SK-N-SH (cell line): ENCODE results near the gene NUDT14. TPM values are rescaled to one million over a fixed set of nuclear protein-coding genes. Genes with fewer than 3 reads are reported as not detected.

ENCODE experiments used
- CTCF ChIA-PET: fragments of 300-600, 350-600 bp; formaldehyde crosslinking; extraction: SDS; loops from one replicate; lab custom pipeline; 2021; lab: Yijun Ruan, JAX
- POLR2A ChIA-PET: fragments of 350-600 bp; sonication (Branson Sonifier 250); formaldehyde crosslinking; extraction: SDS; loops from one replicate; lab custom pipeline; 2020; ENCODE audit warnings: antibody characterized with exemption, inconsistent platforms; lab: Yijun Ruan, JAX
- DNase-seq: peaks from one replicate; pipeline ENCODE4 v3.0.0; 2012
- H2AFZ ChIP-seq: fragments of 200-600 bp; sonication (generic); 2 replicates; pipeline ENCODE4 v1.8.1; 2016; ENCODE audit warnings: antibody characterized with exemption, mild to moderate bottlenecking, low read depth
- H3F3A ChIP-seq: fragments of 200-600 bp; sonication (generic); replicated peaks from 2 replicates; pipeline ENCODE3; 2016; ENCODE audit warnings: antibody characterized with exemption, mild to moderate bottlenecking; ENCODE audit not compliant: insufficient read depth
- H3K27ac ChIP-seq, 2 experiments: fragments of 200-500 bp in 1 of 2; fragments of 200-600 bp in 1 of 2; sonication (Bioruptor generic) in 1 of 2; sonication (generic), shearing (Covaris generic) in 1 of 2; 2 replicates each; pipeline versions ENCODE4 v1.5.1 to v1.6.1; 2014 to 2016; ENCODE audit warnings: low read depth in 2 of 2, inconsistent platforms in 1 of 2, low read length in 1 of 2, mild to moderate bottlenecking in 1 of 2, mixed read lengths in 1 of 2
- H3K27me3 ChIP-seq: fragments of 200-600 bp; sonication (generic), shearing (Covaris generic); 2 replicates; pipeline ENCODE4 v1.6.1; 2016; ENCODE audit warnings: mixed run types; ENCODE audit not compliant: insufficient read depth
- H3K36me3 ChIP-seq, 2 experiments: fragments of 200-500 bp in 1 of 2; fragments of 200-600 bp in 1 of 2; sonication (Bioruptor generic) in 1 of 2; sonication (generic) in 1 of 2; replicated peaks in 1 of 2; 2 replicates each; pipeline versions ENCODE3 to v1.5.1; 2014 to 2016; ENCODE audit warnings: low read length in 1 of 2, mild to moderate bottlenecking in 1 of 2; ENCODE audit not compliant: insufficient read depth in 2 of 2, control insufficient read depth in 1 of 2
- H3K4me1 ChIP-seq, 2 experiments: fragments of 200-500 bp in 1 of 2; fragments of 200-600 bp in 1 of 2; sonication (Bioruptor generic) in 1 of 2; sonication (generic), shearing (Covaris generic) in 1 of 2; 2 replicates each; pipeline versions ENCODE4 v1.5.1 to v1.6.1; 2014 to 2016; ENCODE audit warnings: low read depth in 1 of 2, low read length in 1 of 2, mixed run types in 1 of 2; ENCODE audit not compliant: insufficient read depth in 2 of 2, control insufficient read depth in 1 of 2
- H3K4me2 ChIP-seq: fragments of 200-600 bp; sonication (generic), shearing (Covaris generic); 2 replicates; pipeline ENCODE4 v1.6.1; 2017; ENCODE audit warnings: mixed run types
- H3K4me3 ChIP-seq, 2 experiments: fragments of 200-500 bp in 1 of 2; fragments of 200-600 bp in 1 of 2; sonication (Bioruptor generic) in 1 of 2; sonication (generic), shearing (Covaris generic) in 1 of 2; 2 replicates each; pipeline versions ENCODE4 v1.5.1 to v1.8.1; 2014 to 2016; ENCODE audit warnings: low read depth in 2 of 2, inconsistent platforms in 1 of 2, low read length in 1 of 2, mild to moderate bottlenecking in 1 of 2, mixed read lengths in 1 of 2, moderate library complexity in 1 of 2
- H3K79me2 ChIP-seq: fragments of 200-600 bp; sonication (generic); 2 replicates; pipeline ENCODE4 v1.8.1; 2017; ENCODE audit warnings: mild to moderate bottlenecking; ENCODE audit not compliant: insufficient read depth
- H3K9ac ChIP-seq: fragments of 200-600 bp; sonication (generic); 2 replicates; pipeline ENCODE4 v1.6.1; 2017; ENCODE audit warnings: mixed run types
- H3K9me2 ChIP-seq: fragments of 200-600 bp; sonication (generic); 2 replicates; pipeline ENCODE4 v1.6.1; 2017; ENCODE audit warnings: mixed run types
- H3K9me3 ChIP-seq: fragments of 200-600 bp; sonication (generic); 2 replicates; pipeline ENCODE4 v1.6.1; 2017; ENCODE audit warnings: mixed run types, mild to moderate bottlenecking, moderate library complexity
- H4K20me1 ChIP-seq: fragments of 200-600 bp; sonication (generic); 2 replicates; pipeline ENCODE4 v1.6.1; 2017; ENCODE audit warnings: mild to moderate bottlenecking, mixed run types; ENCODE audit not compliant: insufficient read depth
- CTCF ChIP-seq: fragments of 200-600 bp; sonication (generic); IDR thresholded peaks from 2 replicates; pipeline ENCODE4 v1.6.1; 2017; ENCODE audit warnings: antibody characterized with exemption, mild to moderate bottlenecking, moderate library complexity
- ELF1 ChIP-seq: IDR thresholded peaks from 2 replicates; pipeline ENCODE4 v1.4.0; 2012
- GATA2 ChIP-seq: sonication (generic); formaldehyde crosslinking; IDR thresholded peaks from 2 replicates; pipeline ENCODE4 v1.5.0; 2020; ENCODE audit warnings: mild to moderate bottlenecking, missing genetic modification reagents
- NFIC ChIP-seq: IDR thresholded peaks from 2 replicates; pipeline ENCODE4 v1.4.0; 2012; ENCODE audit warnings: borderline replicate concordance
- PBX3 ChIP-seq: IDR thresholded peaks from 2 replicates; pipeline ENCODE4; 2012
- RCOR1 ChIP-seq: fragments of 150-350 bp; IDR thresholded peaks from 2 replicates; pipeline ENCODE4 v1.6.1; 2017; ENCODE audit warnings: antibody characterized with exemption, low read length
- RXRA ChIP-seq: IDR thresholded peaks from 2 replicates; pipeline ENCODE4 v1.4.0; 2012; ENCODE audit warnings: low read depth, mild to moderate bottlenecking, borderline replicate concordance
- TAF1 ChIP-seq: IDR thresholded peaks from 2 replicates; pipeline ENCODE4 v1.6.1; 2012; ENCODE audit warnings: low read depth, mild to moderate bottlenecking, low read length, moderate library complexity, borderline replicate concordance
- TEAD4 ChIP-seq: IDR thresholded peaks from 2 replicates; pipeline ENCODE4 v1.4.0; 2012; ENCODE audit warnings: mild to moderate bottlenecking, borderline replicate concordance; ENCODE audit not compliant: insufficient read depth
- YY1 ChIP-seq: IDR thresholded peaks from 2 replicates; pipeline ENCODE4 v1.4.0; 2012; ENCODE audit warnings: low read depth, mild to moderate bottlenecking
- ZBTB33 ChIP-seq: IDR thresholded peaks from 2 replicates; pipeline ENCODE4 v1.4.0; 2012; ENCODE audit warnings: low read depth, borderline replicate concordance
- WGBS: methylation state at CpG from one replicate; pipeline ENCODE4 v1.1.6; 2017; ENCODE audit warnings: low lambda C conversion rate; 5-methylcytosine and 5-hydroxymethylcytosine counted together
- polyA plus RNA-seq, 3 experiments: library from polyadenylated mRNA; depleted of rRNA; stranded (reverse); fragments of >200 nt; gene quantifications; 2 replicates each; pipeline ENCODE4 v1.2.3, GENCODE V29; 2012

Gene NUDT14
- polyA plus RNA-seq, 1 of the 3 experiments (the other 2 are of a cell fraction), result 18.4 TPM

GRCh38 chr14:105137481-105138020 is 43.6 kb downstream of the NUDT14 start (continued):
- no peak for TF ChIP-seq GATA2 (CRISPR knock-in tag)
- no peak for TF ChIP-seq YY1

- DNase-seq, result no peak
- Histone ChIP-seq H3F3A (no peaks in the 10 kb centered on the region), H3K4me1 (no peaks in the 10 kb centered on the region), H3K27me3 (no peaks in the 10 kb centered on the region), H3K79me2 (no peaks in the 10 kb centered on the region)
- TF ChIP-seq ELF1, result no peak
- TF ChIP-seq GATA2 (CRISPR knock-in tag), result no peak
- TF ChIP-seq RXRA, result no peak
- TF ChIP-seq ZBTB33, result no peak
- TF ChIP-seq NFIC, result no peak
- no peak for TF ChIP-seq TAF1
- TF ChIP-seq CTCF, result no peak
- no peak for TF ChIP-seq RCOR1
- TF ChIP-seq YY1, result no peak
- TF ChIP-seq PBX3, result no peak
- TF ChIP-seq TEAD4, result no peak
- TF ChIP-seq, all 33 proteins: peak for 0
- CTCF ChIA-PET, result no interaction called here
- Histone ChIP-seq H3K9me2 (no peaks in the 10 kb centered on the region), H3K4me2 (no peak overlapping the region), H3K9me3 (no peaks in the 10 kb centered on the region), H4K20me1 (no peaks in the 10 kb centered on the region), H2AFZ (no peak overlapping the region), H3K4me3 (no peak overlapping the region), H3K9ac (no peak overlapping the region), H3K36me3 (no peaks in the 10 kb centered on the region), H3K27ac (no peak overlapping the region)
- POLR2A ChIA-PET, result no interaction called here
- 86% methylated on average over 49 of the region's 50 CpGs for WGBS
Measured at GRCh38 chr14:105136401-105137322, 44.5 kb downstream of the NUDT14 start.
